HepG2 (cell line): ENCODE measurements around the gene PCSK6. TPM values are rescaled to one million over a fixed set of nuclear protein-coding genes. Genes with fewer than 3 reads are reported as not detected.

Experiments
- HNF4A ChIP-seq: sonication (generic); formaldehyde crosslinking; IDR thresholded peaks from 2 replicates; pipeline ENCODE4 v1.4.0; 2020; ENCODE audit warnings: missing genetic modification reagents
- HOXA7 ChIP-seq: sonication (generic); formaldehyde crosslinking; IDR thresholded peaks from 2 replicates; pipeline ENCODE4 v1.8.1; 2022; ENCODE audit warnings: mild to moderate bottlenecking, missing genetic modification reagents, moderate library complexity
- KDM6A ChIP-seq: IDR thresholded peaks from 2 replicates; pipeline ENCODE4 v1.6.1; 2016; ENCODE audit warnings: low read depth
- RORA ChIP-seq: sonication (generic); formaldehyde crosslinking; IDR thresholded peaks from 2 replicates; pipeline ENCODE4 v1.5.0; 2020; ENCODE audit warnings: mild to moderate bottlenecking, missing genetic modification reagents, moderate library complexity
- ZBTB7A ChIP-seq: sonication (generic); formaldehyde crosslinking; IDR thresholded peaks from 2 replicates; pipeline ENCODE4 v1.8.0; 2022; ENCODE audit warnings: mild to moderate bottlenecking, missing genetic modification reagents
- ZNF407 ChIP-seq: sonication (generic); formaldehyde crosslinking; IDR thresholded peaks from one replicate; pipeline ENCODE4 v1.5.1; 2020; ENCODE audit warnings: mild to moderate bottlenecking, missing genetic modification reagents; ENCODE audit errors: not compliant biosample characterization
- ZNF44 ChIP-seq: sonication (generic); formaldehyde crosslinking; IDR thresholded peaks from 2 replicates; pipeline ENCODE4 v1.5.1; 2020; ENCODE audit warnings: mild to moderate bottlenecking, missing genetic modification reagents
- ZNF674 ChIP-seq: sonication (generic); formaldehyde crosslinking; IDR thresholded peaks from 2 replicates; pipeline ENCODE4 v1.5.0; 2020; ENCODE audit warnings: low read depth, mild to moderate bottlenecking, missing genetic modification reagents
- ZNF703 ChIP-seq: sonication (generic); formaldehyde crosslinking; IDR thresholded peaks from 2 replicates; pipeline ENCODE4 v1.5.1; 2020; ENCODE audit warnings: missing genetic modification reagents, mild to moderate bottlenecking, moderate library complexity, borderline replicate concordance
- ZNF761 ChIP-seq: sonication (generic); formaldehyde crosslinking; conservative IDR thresholded peaks from 2 replicates; pipeline ENCODE4 v1.4.0; 2020; ENCODE audit warnings: mild to moderate bottlenecking, missing genetic modification reagents
- polyA plus RNA-seq, 8 experiments: library from polyadenylated mRNA; depleted of rRNA in 3 of 8; stranded (reverse) in 7 of 8; unstranded in 1 of 8; fragments of >200 nt; fragmentation: Illumina TruSeq in 4 of 8; extraction: Trizol in 4 of 8; gene quantifications; 2 replicates each; pipeline versions ENCODE4 v1.2.1 to v1.2.3, GENCODE V29; 2011 to 2016; ENCODE audit warnings: low read depth in 4 of 8, missing spikeins in 1 of 8, mixed read lengths in 1 of 8; ENCODE audit not compliant: insufficient read depth in 1 of 8
- total RNA-seq, 5 experiments: library from RNA; depleted of rRNA; stranded (reverse); fragments of >200 nt; fragmentation: Illumina TruSeq; extraction: Trizol; gene quantifications; 2 replicates each; pipeline ENCODE4 v1.2.3, GENCODE V29; 2016; ENCODE audit warnings: low read depth in 1 of 5
- TF ChIP-seq, protein P1 (sequence below), 2 experiments: sonication (generic) in 1 of 2; formaldehyde crosslinking in 1 of 2; IDR thresholded peaks; 2 replicates each; pipeline versions ENCODE4 v1.4.0 to v1.6.1; 2016 to 2020; ENCODE audit warnings: borderline replicate concordance in 1 of 2, low read depth in 1 of 2, mild to moderate bottlenecking in 1 of 2, missing genetic modification reagents in 1 of 2

Gene PCSK6
- total and polyA plus RNA-seq, 2 of the 13 experiments (the other 11 are each of a cell fraction or from before 2014, with no cell fraction given): 56.5 to 155 TPM

GRCh38 chr15:101488300-101489164, 975 bp downstream of the PCSK6 start (continued):
- TF ChIP-seq, protein P1, sequence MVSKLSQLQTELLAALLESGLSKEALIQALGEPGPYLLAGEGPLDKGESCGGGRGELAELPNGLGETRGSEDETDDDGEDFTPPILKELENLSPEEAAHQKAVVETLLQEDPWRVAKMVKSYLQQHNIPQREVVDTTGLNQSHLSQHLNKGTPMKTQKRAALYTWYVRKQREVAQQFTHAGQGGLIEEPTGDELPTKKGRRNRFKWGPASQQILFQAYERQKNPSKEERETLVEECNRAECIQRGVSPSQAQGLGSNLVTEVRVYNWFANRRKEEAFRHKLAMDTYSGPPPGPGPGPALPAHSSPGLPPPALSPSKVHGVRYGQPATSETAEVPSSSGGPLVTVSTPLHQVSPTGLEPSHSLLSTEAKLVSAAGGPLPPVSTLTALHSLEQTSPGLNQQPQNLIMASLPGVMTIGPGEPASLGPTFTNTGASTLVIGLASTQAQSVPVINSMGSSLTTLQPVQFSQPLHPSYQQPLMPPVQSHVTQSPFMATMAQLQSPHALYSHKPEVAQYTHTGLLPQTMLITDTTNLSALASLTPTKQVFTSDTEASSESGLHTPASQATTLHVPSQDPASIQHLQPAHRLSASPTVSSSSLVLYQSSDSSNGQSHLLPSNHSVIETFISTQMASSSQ (IDR thresholded peaks at IDR 0.05; ENCODE audit: low read depth): no peak
- TF ChIP-seq, protein P1 (CRISPR knock-in tag; IDR thresholded peaks at IDR 0.05; ENCODE audit: borderline replicate concordance): peak; percentile 49; the same call in 1 of the 2 replicates
- TF ChIP-seq ZNF761 (CRISPR knock-in tag) (no peak), HOXA7 (CRISPR knock-in tag) (no peak), ZNF407 (CRISPR knock-in tag) (no peak), ZNF703 (CRISPR knock-in tag) (no peak), KDM6A (CRISPR knock-in tag) (no peak), ZNF44 (0 out of 2 replicates have a peak, but pooled peaks have one; percentile 56), HNF4A (peak; percentile 71), RORA (CRISPR knock-in tag) (no peak), ZBTB7A (CRISPR knock-in tag) (0 out of 2 replicates have a peak, but pooled peaks have one; percentile 40), ZNF674 (CRISPR knock-in tag) (0 out of 2 replicates have a peak, but pooled peaks have one; percentile 12)
